GM10266 (cell line): Measurements from ENCODE around the gene MYORG.

Experiments used
- DNase-seq: peaks from one replicate; pipeline ENCODE4 v3.0.0; 2012; ENCODE audit errors: extremely low spot score
- CTCF ChIP-seq: IDR thresholded peaks from 2 replicates; pipeline ENCODE4 v1.5.1; 2012; ENCODE audit warnings: mild to moderate bottlenecking, low read depth; ENCODE audit not compliant: control insufficient read depth, insufficient read depth; ENCODE audit errors: missing control alignments

MYORG gene

GRCh38 chr9:34379334-34380033 is 2.8 kb upstream of the MYORG start:
- peak; percentile 94 for DNase-seq
- TF ChIP-seq CTCF: peak; percentile 99

- DNase-seq: no peak
- no peak for TF ChIP-seq CTCF
Measured at GRCh38 chr9:34378376-34379060, 1.8 kb upstream of the MYORG start.

GRCh38 chr9:34377404-34377746 is 677 bp upstream of the MYORG start:
- no peak for DNase-seq
- TF ChIP-seq CTCF: no peak

GRCh38 chr9:34375901-34376595 is 650 bp downstream of the MYORG start:
- TF ChIP-seq CTCF: peak; percentile 25
- DNase-seq: peak; percentile 62

- TF ChIP-seq CTCF: no peak
- no peak for DNase-seq
Measured at GRCh38 chr9:34374905-34375552, 1.7 kb downstream of the MYORG start.

GRCh38 chr9:34374339-34374738 is 2.4 kb downstream of the MYORG start:
- DNase-seq: no peak
- TF ChIP-seq CTCF: no peak
